Activated CD4-positive, alpha-beta T cell treated with anti-CD3 and anti-CD28 coated beads, Interleukin-2, amount 50 U/mL, for 16 hours (primary cell): Measurements from ENCODE around the gene MYO10.
"Not testable (repeated sequence)": the region's sequence is repeated elsewhere in the genome, so short reads cannot be mapped to it uniquely, and the experiment has no call there.

Source experiments
- DNase-seq: peaks from one replicate; pipeline ENCODE4 v3.0.0-alpha.2; 2020

Gene MYO10

DNA sequence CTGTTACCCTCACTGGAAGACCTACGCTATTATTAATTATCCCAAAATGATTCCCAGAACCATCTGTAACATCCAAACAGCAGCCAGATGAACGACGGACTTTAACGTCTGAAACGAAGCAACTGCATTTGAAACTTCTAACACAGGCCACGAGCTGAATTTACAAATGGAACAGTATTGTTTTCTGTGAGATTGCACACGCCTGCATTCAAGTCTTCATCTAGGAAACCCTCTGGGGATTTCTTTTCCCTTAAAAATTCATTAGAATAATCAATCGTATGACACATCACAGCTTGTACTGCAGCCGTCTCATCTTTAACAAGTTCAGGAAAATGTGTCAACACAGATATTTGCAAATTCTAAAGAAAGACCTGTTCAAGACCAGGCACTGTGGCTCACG, 80.2 kb downstream of the MYO10 start:
- DNase-seq: no peak

DNA sequence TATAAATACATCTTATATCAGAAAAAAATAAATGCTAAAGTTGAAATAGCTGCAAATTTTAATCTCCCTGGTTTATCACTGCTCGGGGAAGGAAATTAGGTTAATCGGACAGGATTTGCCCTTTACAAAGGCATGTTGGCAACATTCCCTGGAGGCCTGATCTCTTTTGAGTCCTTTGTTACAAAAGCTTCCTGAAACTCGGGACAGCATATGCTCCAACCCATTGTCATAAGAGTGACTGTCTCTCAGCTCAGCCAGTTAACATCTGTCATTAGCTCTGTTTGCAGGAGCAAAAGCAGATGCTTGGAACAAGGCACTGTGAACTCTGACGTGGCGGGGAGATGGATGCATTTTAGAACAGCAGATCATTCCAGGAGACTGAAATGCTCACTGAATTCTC, 80.6 kb downstream of the MYO10 start:
- no peak for DNase-seq

DNA sequence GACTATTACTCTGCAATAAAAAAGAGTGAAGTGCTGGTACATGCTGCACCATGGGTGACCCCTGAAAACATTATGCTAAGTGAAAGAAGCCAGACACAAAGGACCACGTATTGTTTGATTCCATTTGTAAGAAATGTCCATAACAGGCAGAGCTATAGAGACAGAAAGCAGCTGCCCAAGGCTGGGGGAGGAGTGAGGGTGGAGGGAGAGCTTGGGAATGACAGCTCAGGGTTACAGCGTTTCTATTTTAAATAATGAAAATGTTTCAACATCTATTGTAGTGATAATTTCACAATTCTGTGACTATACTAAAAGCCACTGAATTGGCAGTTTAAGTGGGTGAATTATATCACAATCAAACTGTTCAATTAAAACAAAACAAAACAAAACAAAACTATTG, 81.7 kb downstream of the MYO10 start:
- no peak for DNase-seq

DNA sequence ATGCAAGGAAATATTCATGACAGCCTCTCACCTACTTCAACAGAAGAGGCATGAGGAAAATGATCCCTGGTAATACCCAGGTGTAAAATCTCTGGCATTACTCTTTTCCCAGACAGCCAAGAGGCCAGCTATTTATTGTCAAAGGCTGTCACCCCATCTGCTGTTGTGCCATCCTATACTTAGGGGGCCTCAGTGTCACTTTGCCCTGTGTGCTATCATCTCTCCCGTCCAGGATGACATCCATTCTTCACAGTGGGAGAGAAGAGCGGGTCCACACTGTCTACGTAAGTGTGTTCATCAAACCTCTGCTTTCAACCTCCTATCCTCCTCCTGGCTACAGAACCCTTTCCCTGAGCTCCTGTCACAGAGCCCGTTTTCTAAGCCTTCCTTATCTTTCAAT, 82.6 kb downstream of the MYO10 start:
- no peak for DNase-seq

DNA sequence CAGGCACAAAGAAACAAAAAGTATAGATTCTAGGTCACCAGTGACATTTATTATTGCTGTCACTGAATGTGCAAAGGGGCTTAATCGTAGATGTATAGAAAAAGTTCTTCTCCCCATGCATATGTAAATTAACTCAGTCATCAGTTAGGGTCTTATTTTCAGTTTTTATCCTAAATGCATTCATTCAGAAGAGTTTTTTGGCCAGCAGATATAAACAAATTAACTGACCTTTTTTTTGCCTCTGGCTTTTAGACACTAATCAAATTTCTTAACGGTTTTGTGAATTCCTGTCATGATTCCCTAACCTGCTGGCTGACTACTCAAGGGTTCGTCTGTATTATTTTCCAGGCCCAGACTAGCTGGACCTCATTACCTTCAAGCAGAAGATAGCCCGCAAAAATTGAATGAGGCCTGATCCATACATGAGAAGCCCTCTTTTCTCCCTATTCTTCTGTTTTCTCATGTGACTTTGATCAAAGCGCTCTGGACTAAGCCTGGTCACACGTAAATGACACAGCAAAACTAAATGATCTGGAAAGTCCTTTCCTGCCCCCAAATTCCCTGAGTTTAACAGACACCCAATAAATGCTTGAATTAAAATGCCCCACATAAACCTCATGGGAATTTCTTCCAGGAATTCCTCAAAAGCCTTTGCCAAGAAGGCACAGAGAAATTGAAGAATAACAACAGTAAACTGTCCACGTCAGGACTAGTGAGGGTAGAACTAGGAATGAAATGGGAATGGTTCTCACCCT, 83.7 kb downstream of the MYO10 start:
- no peak for DNase-seq

GRCh38 chr5:16849775-16850174, 86.3 kb downstream of the MYO10 start:
- DNase-seq: no peak

DNA sequence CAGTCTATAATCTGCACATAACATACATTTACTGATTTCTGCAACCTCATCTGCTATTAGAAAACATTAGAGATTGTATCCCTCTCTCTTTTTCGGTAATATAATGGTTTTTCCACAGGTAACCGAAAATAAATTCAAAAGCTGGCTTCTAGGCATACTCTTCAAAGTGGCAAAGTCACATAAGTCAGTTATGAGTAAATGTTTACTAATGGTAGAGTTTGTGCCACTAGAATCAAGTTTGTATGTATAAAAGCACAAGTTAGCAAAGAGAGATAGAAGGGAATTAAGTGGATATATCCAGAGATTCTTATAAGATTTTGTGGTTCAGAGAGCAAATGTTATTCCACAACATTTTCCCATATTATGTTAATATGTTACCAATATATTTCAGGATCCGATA, 86.9 kb downstream of the MYO10 start:
- no peak for DNase-seq

- DNase-seq: no peak
Measured at GRCh38 chr5:16844952-16845351, 91.1 kb downstream of the MYO10 start.

DNA sequence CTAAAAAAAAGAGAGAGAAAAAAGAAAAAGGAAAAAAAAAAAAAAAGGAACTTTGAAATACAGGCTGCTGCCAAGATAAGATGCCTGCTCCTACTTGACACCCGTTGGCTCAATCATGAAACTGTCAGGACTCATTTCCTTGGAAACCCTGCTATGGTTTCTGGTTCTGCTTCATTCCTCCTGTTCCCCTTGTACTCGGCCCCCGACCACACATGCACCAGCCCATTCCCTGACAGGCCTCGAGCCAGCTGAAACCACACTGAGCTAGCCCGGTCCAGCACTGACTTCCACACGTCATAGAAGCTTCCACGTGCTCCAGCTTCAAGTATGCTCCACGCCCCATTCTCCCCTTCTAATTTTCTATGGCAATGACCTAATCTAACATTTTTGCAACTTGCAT, 93.2 kb downstream of the MYO10 start:
- DNase-seq: no peak

DNA sequence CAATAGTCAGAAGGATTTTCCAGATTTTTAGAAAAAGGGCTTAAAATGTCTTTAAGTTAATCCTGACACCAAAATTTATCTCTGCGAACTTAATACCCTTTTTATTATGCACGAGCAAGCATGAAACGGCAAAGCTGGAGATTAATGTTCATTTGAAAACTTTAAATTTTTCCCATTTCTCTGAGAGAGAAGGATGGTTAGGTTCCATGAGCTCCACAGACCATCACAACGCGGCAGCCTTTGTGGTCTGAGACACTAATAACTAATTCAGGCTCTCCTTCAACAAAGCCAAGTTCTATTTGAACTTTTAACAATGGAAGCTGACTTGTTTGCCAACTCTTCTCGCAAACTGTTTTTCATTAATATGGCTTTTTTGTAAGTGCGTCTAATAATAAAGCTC, 94.7 kb downstream of the MYO10 start:
- no peak for DNase-seq

DNA sequence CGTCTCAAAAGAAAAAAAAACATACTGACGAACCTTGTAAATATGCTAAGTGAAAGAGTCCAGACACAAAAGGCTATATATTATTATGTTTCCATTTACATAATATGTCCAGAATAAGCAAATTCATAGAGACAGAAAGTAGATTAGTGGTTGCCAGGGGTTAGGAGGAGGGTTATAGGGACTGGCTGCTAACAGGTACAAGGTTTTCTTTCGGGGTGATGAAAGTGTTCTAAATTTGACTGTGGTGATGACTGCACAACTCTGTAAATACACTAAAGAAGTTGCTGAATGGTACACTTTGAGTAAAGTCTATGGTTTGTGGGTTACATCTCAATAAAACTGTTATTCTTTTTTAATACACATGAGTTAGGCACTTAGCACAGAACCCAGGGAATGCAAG, 98.8 kb downstream of the MYO10 start:
- no peak for DNase-seq

GRCh38 chr5:16834029-16834428, 102.1 kb downstream of the MYO10 start:
- no peak for DNase-seq

DNA sequence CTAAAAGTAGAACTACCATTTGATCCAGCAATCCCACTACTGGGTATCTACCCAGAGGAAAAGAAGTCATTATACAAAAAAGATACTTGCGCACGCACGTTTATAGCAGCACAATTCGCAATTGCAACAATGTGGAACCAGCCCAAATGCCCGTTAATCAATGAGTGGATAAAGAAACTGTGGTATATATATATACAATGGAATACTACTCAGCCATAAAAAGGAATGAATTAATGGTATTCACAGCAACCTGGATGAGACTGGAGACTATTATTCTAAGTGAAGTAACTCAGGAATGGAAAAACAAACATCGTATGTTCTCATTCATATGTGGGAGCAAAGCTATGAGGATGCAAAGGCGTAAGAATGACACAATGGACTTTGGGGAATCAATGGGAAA, 104.8 kb downstream of the MYO10 start:
- not testable (repeated sequence) for DNase-seq

GRCh38 chr5:16827755-16828154, 108.3 kb downstream of the MYO10 start:
- DNase-seq: no peak

- no peak for DNase-seq
Measured at GRCh38 chr5:16826379-16827125, 109.5 kb downstream of the MYO10 start.

GRCh38 chr5:16819522-16820167, 116.4 kb downstream of the MYO10 start:
- no peak for DNase-seq

- no peak for DNase-seq
Measured at GRCh38 chr5:16815432-16815831, 120.7 kb downstream of the MYO10 start.

GRCh38 chr5:16812911-16813310, 123.2 kb downstream of the MYO10 start:
- DNase-seq: no peak

GRCh38 chr5:16812448-16812847, 123.6 kb downstream of the MYO10 start:
- no peak for DNase-seq

GRCh38 chr5:16810208-16810854, 125.8 kb downstream of the MYO10 start:
- no peak for DNase-seq

GRCh38 chr5:16809395-16810207, 126.5 kb downstream of the MYO10 start:
- DNase-seq: no peak

DNA sequence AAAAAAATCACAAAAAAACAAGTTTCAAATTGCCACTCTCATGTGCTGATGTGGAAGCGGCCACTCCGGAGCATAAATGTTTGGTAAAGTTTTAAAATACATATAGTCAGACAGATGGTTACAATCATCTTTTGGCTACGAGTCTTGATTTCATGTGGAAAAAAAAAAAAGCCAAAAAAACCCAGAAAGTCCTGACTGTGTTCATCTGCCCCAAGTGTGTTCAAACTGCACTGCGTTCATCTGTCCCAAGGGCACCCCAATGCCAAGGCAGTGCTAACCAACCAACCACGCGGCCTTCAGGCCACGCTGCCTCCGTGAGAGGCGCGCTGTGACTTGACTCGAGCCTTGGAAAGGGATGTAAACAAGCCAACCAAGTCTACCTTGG, 127.1 kb downstream of the MYO10 start:
- no peak for DNase-seq

DNA sequence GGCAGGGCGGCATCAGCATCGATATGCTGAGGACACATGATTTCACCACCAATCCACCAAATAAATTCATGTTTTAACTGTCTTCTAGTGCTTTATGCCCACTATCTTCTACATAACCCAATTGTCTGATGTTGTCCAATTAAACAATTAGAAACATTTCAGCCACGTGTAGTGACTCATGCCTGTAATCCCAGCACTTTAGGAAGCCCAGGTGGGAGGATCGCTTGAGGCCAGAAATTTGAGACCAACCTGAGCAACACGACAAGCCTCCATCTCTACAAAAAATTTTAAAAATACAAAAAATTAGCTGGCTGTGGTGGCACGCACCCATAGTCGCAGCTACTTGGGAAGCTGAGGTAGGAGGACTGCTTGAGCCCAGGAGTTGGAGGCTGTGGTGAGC, 128.1 kb downstream of the MYO10 start:
- DNase-seq: no peak
